Measurements from ENCODE around the gene SH2D1B. TPM values are rescaled to one million over a fixed set of nuclear protein-coding genes. Genes with fewer than 3 reads are reported as not detected.

The SH2D1B gene
- total RNA-seq, 1 donor from 2014 or later = not detected

GRCh38 chr1:162376691-162377090 is 35.2 kb downstream of the SH2D1B start, which contains the start of gene SPATA46:
SPATA46 (minus strand) TSS chr1:162376854; CDS start chr1:162376790, 64 bp downstream.
- Mint-ChIP-seq H3K9me3 (no peaks in the 10 kb centered on the region), H3K36me3 (ENCODE audit: low read depth) (no peaks in the 10 kb centered on the region), H3K4me3 (no peak within 1 kb of the TSS), H3K4me1 (no peaks in the 10 kb centered on the region), H3K27me3 (peaks cover 3% of the 10 kb centered on the region), H3K27ac (no peak within 1 kb of the TSS)
- ATAC-seq (ENCODE audit: low read depth) (no peak), DNase-seq (no peak)
- CTCF ChIA-PET = no interaction called here
- no peak for TF ChIP-seq CTCF (IDR thresholded peaks at IDR 0.05)
- POLR2A ChIA-PET = no interaction called here
- intact Hi-C loops (cut with micrococcal nuclease) = no loop called here

GRCh38 chr1:162375463-162375862 is 36.5 kb downstream of the SH2D1B start:
- no peak for ATAC-seq (ENCODE audit: low read depth)
- Mint-ChIP-seq H3K36me3 (ENCODE audit: low read depth) (no peaks in the 10 kb centered on the region), H3K4me3 (no peak overlapping the region), H3K4me1 (no peaks in the 10 kb centered on the region), H3K9me3 (no peaks in the 10 kb centered on the region), H3K27ac (no peak overlapping the region), H3K27me3 (peaks cover 3% of the 10 kb centered on the region)
- no peak for TF ChIP-seq CTCF (IDR thresholded peaks at IDR 0.05)
- DNase-seq = no peak
- ChIA-PET CTCF (no interaction called here), POLR2A (no interaction called here)
- intact Hi-C loops (cut with micrococcal nuclease) = no loop called here

GRCh38 chr1:162374406-162374805 is 37.5 kb downstream of the SH2D1B start:
- ChIA-PET POLR2A (no interaction called here), CTCF (no interaction called here)
- intact Hi-C loops (cut with micrococcal nuclease) = no loop called here
- ATAC-seq (ENCODE audit: low read depth) (no peak), DNase-seq (no peak)
- no peak for TF ChIP-seq CTCF (IDR thresholded peaks at IDR 0.05)
- Mint-ChIP-seq H3K4me3 (no peak overlapping the region), H3K4me1 (no peaks in the 10 kb centered on the region), H3K27ac (no peak overlapping the region), H3K9me3 (no peaks in the 10 kb centered on the region), H3K27me3 (peaks cover 3% of the 10 kb centered on the region), H3K36me3 (ENCODE audit: low read depth) (no peaks in the 10 kb centered on the region)

- POLR2A ChIA-PET = no interaction called here
Observed at GRCh38 chr1:162373541-162374260, 38.2 kb downstream of the SH2D1B start.

GRCh38 chr1:162373072-162373427 is 38.9 kb downstream of the SH2D1B start:
- no peaks in the 10 kb centered on the region for H3K4me1 Mint-ChIP-seq
- H3K27ac Mint-ChIP-seq = no peak overlapping the region
- ATAC-seq (ENCODE audit: low read depth) (no peak), DNase-seq (no peak)
- H3K27me3 Mint-ChIP-seq = peaks cover 3% of the 10 kb centered on the region
- no peaks in the 10 kb centered on the region for H3K36me3 Mint-ChIP-seq (ENCODE audit: low read depth)
- no peak overlapping the region for H3K4me3 Mint-ChIP-seq
- H3K9me3 Mint-ChIP-seq = no peaks in the 10 kb centered on the region
- intact Hi-C loops (cut with micrococcal nuclease) = no loop called here
- TF ChIP-seq CTCF (IDR thresholded peaks at IDR 0.05) = no peak
- CTCF ChIA-PET = no interaction called here
- POLR2A ChIA-PET = no interaction called here

More at GRCh38 chr1:162373541-162374260, 38.2 kb downstream of the SH2D1B start:
- no peak overlapping the region for H3K4me3 Mint-ChIP-seq
- CTCF ChIA-PET = no interaction called here
- TF ChIP-seq CTCF (IDR thresholded peaks at IDR 0.05) = no peak
- peaks cover 3% of the 10 kb centered on the region for H3K27me3 Mint-ChIP-seq
- H3K36me3 Mint-ChIP-seq (ENCODE audit: low read depth) = no peaks in the 10 kb centered on the region
- H3K27ac Mint-ChIP-seq = no peak overlapping the region
- no peaks in the 10 kb centered on the region for H3K9me3 Mint-ChIP-seq
- ATAC-seq (ENCODE audit: low read depth) = no peak
- H3K4me1 Mint-ChIP-seq = no peaks in the 10 kb centered on the region
- intact Hi-C loops (cut with micrococcal nuclease) = no loop called here
- DNase-seq = no peak

Measured in activated B cell treated with CpG ODN at 0.5 μM for 24 hours (primary cell).